BJ (cell line): ENCODE results near the gene LCAT. TPM values are rescaled to one million over a fixed set of nuclear protein-coding genes. Genes with fewer than 3 reads are reported as not detected.

Experiments
- CTCF ChIA-PET: fragments of 350-600 bp; formaldehyde crosslinking; extraction: SDS; loops from one replicate; lab custom pipeline; 2021; ENCODE audit warnings: antibody characterized with exemption, inconsistent platforms; lab: Yijun Ruan, JAX
- POLR2A ChIA-PET: fragments of 300-600 bp; sonication (Branson Sonifier 250); formaldehyde crosslinking; extraction: SDS; loops from one replicate; lab custom pipeline; 2021; ENCODE audit warnings: antibody characterized with exemption; lab: Charles Lee
- DNase-seq: peaks from one replicate; pipeline ENCODE4 v3.0.0-alpha.2; 2011; ENCODE audit warnings: low read depth
- H3K27me3 ChIP-seq: 2 replicates; pipeline ENCODE4 v1.6.0; 2011; ENCODE audit warnings: low read length; ENCODE audit not compliant: control insufficient read depth, insufficient read depth
- H3K36me3 ChIP-seq: 2 replicates; pipeline ENCODE4 v1.5.1; 2011; ENCODE audit warnings: low read length; ENCODE audit not compliant: control insufficient read depth, insufficient read depth
- H3K4me3 ChIP-seq: 2 replicates; pipeline ENCODE4 v1.5.1; 2011; ENCODE audit warnings: low read depth, mild to moderate bottlenecking, control low read depth, low read length
- CTCF ChIP-seq: IDR thresholded peaks from 2 replicates; pipeline ENCODE4 v1.5.1; 2011; ENCODE audit warnings: low read depth, mild to moderate bottlenecking, control low read depth, inconsistent platforms, low read length, moderate library complexity; ENCODE audit not compliant: insufficient read depth
- polyA plus RNA-seq: library from polyadenylated mRNA; depleted of rRNA; stranded (reverse); fragments of >200 nt; gene quantifications from 2 replicates; pipeline ENCODE4 v1.2.3, GENCODE V29; 2011

LCAT gene
- polyA plus RNA-seq, 1 experiment: 13.6 TPM

GRCh38 chr16:67931712-67932461, 12.0 kb downstream of the LCAT start, which contains the start of gene CTRL:
CTRL (minus strand) TSS chr16:67931862; CDS start chr16:67931852, 10 bp downstream.
- Histone ChIP-seq H3K27me3 (no peaks in the 10 kb centered on the region), H3K4me3 (no peak within 1 kb of the TSS), H3K36me3 (peaks cover 22% of the 10 kb centered on the region)
- CTCF ChIA-PET: interaction anchor here (1.1 to 12.9 kb wide), 5 partner anchors 22 to 295 kb away, joined by 3 to 155 read pairs (median 4); partner anchors contain the start of gene NRN1L
- no peak for DNase-seq
- peak; percentile 34 for TF ChIP-seq CTCF
- POLR2A ChIA-PET: no interaction called here

DNA sequence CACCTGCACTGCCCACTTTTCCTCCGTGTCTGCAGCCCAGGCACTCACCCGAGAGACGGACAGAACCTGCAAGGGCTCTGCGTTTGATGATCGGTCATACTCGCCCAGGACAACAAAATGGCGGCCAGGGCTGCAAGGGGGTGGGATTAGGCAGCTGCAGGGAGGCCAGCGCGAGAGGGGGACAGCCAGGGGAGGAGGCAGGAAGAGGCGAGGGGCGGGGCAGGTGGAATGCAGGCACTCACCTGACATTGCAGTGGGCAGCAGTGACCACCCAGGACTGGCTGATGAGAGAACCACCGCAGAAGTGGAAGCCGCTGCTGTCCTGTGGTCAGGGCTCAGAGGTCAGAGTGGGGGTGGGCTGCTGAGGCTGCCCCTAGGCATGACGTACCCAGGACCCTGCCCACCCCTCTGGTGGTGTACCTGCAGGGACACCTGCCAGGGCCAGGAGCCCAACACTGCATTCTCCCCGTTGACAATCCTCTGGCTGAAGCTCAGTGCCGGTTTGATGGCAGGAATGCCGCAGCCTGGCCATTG, 13.2 kb downstream of the LCAT start:
- Histone ChIP-seq H3K36me3 (peaks cover 22% of the 10 kb centered on the region), H3K4me3 (no peak overlapping the region), H3K27me3 (no peaks in the 10 kb centered on the region)
- CTCF ChIA-PET: interaction anchor here (0.8 to 12.9 kb wide), 4 partner anchors 45 to 296 kb away, joined by 3 to 155 read pairs (median 8); partner anchors contain the start of gene NRN1L
- POLR2A ChIA-PET: no interaction called here
- DNase-seq: no peak
- TF ChIP-seq CTCF: no peak

DNA sequence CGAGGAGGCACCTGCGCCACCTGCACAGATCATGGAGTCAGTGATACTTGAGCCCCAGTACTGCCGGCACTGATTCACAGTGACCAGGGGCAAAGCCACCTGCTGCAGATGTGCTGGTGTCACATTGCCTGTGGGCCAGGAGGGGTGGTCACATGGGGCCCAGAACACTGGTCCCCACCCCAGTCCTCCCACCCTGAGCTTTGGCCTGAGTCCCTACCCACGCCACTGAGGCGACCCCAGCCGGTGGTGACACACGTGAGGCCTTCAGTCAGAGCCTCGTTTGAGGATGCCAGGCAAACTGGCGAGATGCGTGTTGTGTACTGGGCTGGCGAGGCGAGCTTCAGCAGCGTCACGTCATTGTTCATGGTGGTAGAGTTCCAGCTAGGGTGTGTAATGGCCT, 13.7 kb downstream of the LCAT start:
- TF ChIP-seq CTCF: no peak
- Histone ChIP-seq H3K27me3 (no peaks in the 10 kb centered on the region), H3K4me3 (no peak overlapping the region), H3K36me3 (peaks cover 22% of the 10 kb centered on the region)
- DNase-seq: no peak
- POLR2A ChIA-PET: no interaction called here
- CTCF ChIA-PET: interaction anchor here (0.8 to 12.9 kb wide), 4 partner anchors 45 to 262 kb away, joined by 3 to 155 read pairs (median 8); partner anchors contain the start of gene NRN1L

- DNase-seq: no peak
- H3K4me3 ChIP-seq: no peak overlapping the region
- TF ChIP-seq CTCF: peak; percentile 93
- no peaks in the 10 kb centered on the region for H3K27me3 ChIP-seq
- CTCF ChIA-PET: interaction anchor here (0.6 to 12.9 kb wide), 25 partner anchors 8 to 408 kb away, joined by 3 to 155 read pairs (median 4); partner anchors contain the start of genes NRN1L and PSMB10
- H3K36me3 ChIP-seq: peaks cover 21% of the 10 kb centered on the region
- POLR2A ChIA-PET: no interaction called here
These were observed 15.2 kb downstream of the LCAT start for GRCh38 chr16:67928561-67929364.
